GM12878 (cell line): Measurements from ENCODE around the gene HECTD2.

Experiments used
- KDM1A ChIP-seq: fragments of 200-600 bp; sonication (generic); IDR thresholded peaks from 2 replicates; pipeline ENCODE4 v1.6.1; 2016; ENCODE audit warnings: borderline replicate concordance
- MEF2A ChIP-seq: IDR thresholded peaks from 2 replicates; pipeline ENCODE4 v1.6.1; 2011; ENCODE audit warnings: low read depth, mild to moderate bottlenecking, low read length, moderate library complexity; ENCODE audit not compliant: insufficient read depth
- PKNOX1 ChIP-seq: fragments of 450-650 bp; IDR thresholded peaks from 2 replicates; pipeline ENCODE4 v1.6.1; 2016; ENCODE audit warnings: mild to moderate bottlenecking
- RAD21 ChIP-seq: IDR thresholded peaks from 2 replicates; pipeline ENCODE4 v1.6.1; 2011; ENCODE audit warnings: mild to moderate bottlenecking, low read depth, low read length, moderate library complexity; ENCODE audit not compliant: insufficient read depth
- RFX5 ChIP-seq: IDR thresholded peaks from 2 replicates; pipeline ENCODE4 v1.6.1; 2011; ENCODE audit warnings: low read depth, low read length, improper control_type of control experiment
- SP1 ChIP-seq: IDR thresholded peaks from one replicate; pipeline ENCODE4 v1.6.1; 2011; ENCODE audit warnings: low read depth, low read length
- YBX1 ChIP-seq: fragments of 450-650 bp; IDR thresholded peaks from 2 replicates; pipeline ENCODE4 v1.6.1; 2016; ENCODE audit warnings: antibody characterized with exemption
- ZNF274 ChIP-seq: IDR thresholded peaks from one replicate; pipeline ENCODE4 v1.8.0; 2011; ENCODE audit not compliant: insufficient read length, insufficient read depth
- TF ChIP-seq, protein P1 (sequence below), 3 experiments: IDR thresholded peaks in 2 of 3; conservative IDR thresholded peaks in 1 of 3; 2 replicates each; pipeline ENCODE4 v1.5.1; 2011; ENCODE audit warnings: low read depth in 3 of 3, low read length in 3 of 3, mild to moderate bottlenecking in 3 of 3, control low read depth in 2 of 3, moderate library complexity in 2 of 3, inconsistent platforms in 1 of 3, mixed read lengths in 1 of 3; ENCODE audit not compliant: control insufficient read depth in 2 of 3, insufficient read depth in 1 of 3; ENCODE audit errors: extremely low read depth in 1 of 3

- TF ChIP-seq, protein P1, sequence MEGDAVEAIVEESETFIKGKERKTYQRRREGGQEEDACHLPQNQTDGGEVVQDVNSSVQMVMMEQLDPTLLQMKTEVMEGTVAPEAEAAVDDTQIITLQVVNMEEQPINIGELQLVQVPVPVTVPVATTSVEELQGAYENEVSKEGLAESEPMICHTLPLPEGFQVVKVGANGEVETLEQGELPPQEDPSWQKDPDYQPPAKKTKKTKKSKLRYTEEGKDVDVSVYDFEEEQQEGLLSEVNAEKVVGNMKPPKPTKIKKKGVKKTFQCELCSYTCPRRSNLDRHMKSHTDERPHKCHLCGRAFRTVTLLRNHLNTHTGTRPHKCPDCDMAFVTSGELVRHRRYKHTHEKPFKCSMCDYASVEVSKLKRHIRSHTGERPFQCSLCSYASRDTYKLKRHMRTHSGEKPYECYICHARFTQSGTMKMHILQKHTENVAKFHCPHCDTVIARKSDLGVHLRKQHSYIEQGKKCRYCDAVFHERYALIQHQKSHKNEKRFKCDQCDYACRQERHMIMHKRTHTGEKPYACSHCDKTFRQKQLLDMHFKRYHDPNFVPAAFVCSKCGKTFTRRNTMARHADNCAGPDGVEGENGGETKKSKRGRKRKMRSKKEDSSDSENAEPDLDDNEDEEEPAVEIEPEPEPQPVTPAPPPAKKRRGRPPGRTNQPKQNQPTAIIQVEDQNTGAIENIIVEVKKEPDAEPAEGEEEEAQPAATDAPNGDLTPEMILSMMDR (IDR thresholded peaks at IDR 0.05 in 2 of 3, conservative IDR thresholded peaks at IDR 0.05 in 1 of 3; ENCODE audit: control insufficient read depth in 2 of 3, extremely low read depth in 1 of 3, insufficient read depth in 1 of 3, low read depth in 3 of 3, low read length in 3 of 3) = no peak
- TF ChIP-seq RFX5 = no peak
- no peak for TF ChIP-seq ZNF274
- no peak for TF ChIP-seq YBX1
- no peak for TF ChIP-seq RAD21
- no peak for TF ChIP-seq PKNOX1
- no peak for TF ChIP-seq KDM1A
- TF ChIP-seq SP1 = no peak
- no peak for TF ChIP-seq MEF2A
Measured at GRCh38 chr10:91432175-91432574, 22.0 kb downstream of the HECTD2 start.
